GM23248 (cell line): Measurements from ENCODE around the gene ELMOD1. TPM values are rescaled to one million over a fixed set of nuclear protein-coding genes. Genes with fewer than 3 reads are reported as not detected.

Source experiments
- DNase-seq: peaks from one replicate; pipeline ENCODE4 v3.0.0-alpha.2; 2015
- H2AFZ ChIP-seq: fragments of 200-600 bp; sonication (generic); 2 replicates; pipeline ENCODE4 v1.6.1; 2016; ENCODE audit warnings: antibody characterized with exemption
- H3F3A ChIP-seq: fragments of 200-600 bp; sonication (generic); 2 replicates; pipeline ENCODE4 v1.6.1; 2016; ENCODE audit warnings: mild to moderate bottlenecking, antibody characterized with exemption, mixed run types; ENCODE audit not compliant: insufficient read depth
- H3K27ac ChIP-seq: fragments of 200-600 bp; sonication (generic); 2 replicates; pipeline ENCODE4 v1.5.1; 2016; ENCODE audit warnings: mild to moderate bottlenecking
- H3K27me3 ChIP-seq: fragments of 200-600 bp; sonication (generic); replicated peaks from 2 replicates; pipeline ENCODE4 v1.6.1; 2016; ENCODE audit warnings: mild to moderate bottlenecking; ENCODE audit not compliant: insufficient read depth
- H3K36me3 ChIP-seq: fragments of 200-600 bp; sonication (generic); 2 replicates; pipeline ENCODE4 v1.6.1; 2016; ENCODE audit warnings: low read depth, mild to moderate bottlenecking
- H3K4me1 ChIP-seq: fragments of 200-600 bp; sonication (generic); 2 replicates; pipeline ENCODE4 v1.6.1; 2016; ENCODE audit warnings: mild to moderate bottlenecking; ENCODE audit not compliant: insufficient read depth
- H3K4me2 ChIP-seq: fragments of 200-600 bp; sonication (generic); one replicate; pipeline ENCODE4 v1.6.1; 2016; ENCODE audit warnings: mild to moderate bottlenecking; ENCODE audit not compliant: unreplicated experiment
- H3K4me3 ChIP-seq: fragments of 200-600 bp; sonication (generic); 2 replicates; pipeline ENCODE4 v1.5.1; 2016; ENCODE audit warnings: mild to moderate bottlenecking
- H3K79me2 ChIP-seq: fragments of 200-600 bp; sonication (generic); 2 replicates; pipeline ENCODE4 v1.6.1; 2016; ENCODE audit warnings: mild to moderate bottlenecking; ENCODE audit not compliant: insufficient read depth
- H3K9ac ChIP-seq: fragments of 200-600 bp; sonication (generic); 2 replicates; pipeline ENCODE4 v1.6.1; 2016; ENCODE audit warnings: mild to moderate bottlenecking
- H3K9me2 ChIP-seq: fragments of 200-600 bp; sonication (generic); 2 replicates; pipeline ENCODE4 v1.6.1; 2016; ENCODE audit warnings: mixed run types, mild to moderate bottlenecking, moderate library complexity; ENCODE audit not compliant: insufficient read depth
- H3K9me3 ChIP-seq: fragments of 200-600 bp; sonication (generic); one replicate; pipeline ENCODE4 v1.6.1; 2017; ENCODE audit warnings: low read depth
- H4K20me1 ChIP-seq: fragments of 200-600 bp; sonication (generic); 2 replicates; pipeline ENCODE4 v1.6.0; 2016; ENCODE audit not compliant: insufficient read depth
- EZH2 ChIP-seq: fragments of 200-600 bp; sonication (generic); IDR thresholded peaks from 2 replicates; pipeline ENCODE4 v1.6.1; 2018; ENCODE audit warnings: antibody characterized with exemption, mild to moderate bottlenecking; ENCODE audit not compliant: insufficient read depth, poor library complexity, severe bottlenecking
- EZH2phosphoT487 ChIP-seq: fragments of 200-600 bp; sonication (generic); IDR thresholded peaks from 2 replicates; pipeline ENCODE4 v1.6.1; 2018; ENCODE audit warnings: antibody characterized with exemption, moderate library complexity, mild to moderate bottlenecking, low read depth; ENCODE audit not compliant: insufficient read depth
- WGBS, 2 experiments: methylation state at CpG; one replicate each; pipeline ENCODE4 v1.1.6; 2015 to 2017; ENCODE audit warnings: low lambda C conversion rate in 2 of 2, low coverage in 1 of 2; ENCODE audit errors: missing lambda C conversion rate in 2 of 2; 5-methylcytosine and 5-hydroxymethylcytosine counted together
- in situ Hi-C: fragments of 300-500 bp; cut with MboI; formaldehyde crosslinking; loops from 2 replicates; pipeline ENCODE4 v1.15.0; 2020
- polyA plus RNA-seq: library from polyadenylated mRNA; unstranded; fragments of >200 nt; fragmentation: Nextera tagmentation; extraction: Ambion mirVana; gene quantifications from 2 replicates; pipeline ENCODE4 v1.2.1, GENCODE V29; 2016
- total RNA-seq: library from RNA; depleted of rRNA; stranded (reverse); fragments of >200 nt; shearing (Covaris generic); gene quantifications from 2 replicates; pipeline ENCODE4 v1.2.3, GENCODE V29; 2014

The ELMOD1 gene
- total and polyA plus RNA-seq, 2 experiments from 2014 or later, result 0.51 TPM; not detected in 1

DNA sequence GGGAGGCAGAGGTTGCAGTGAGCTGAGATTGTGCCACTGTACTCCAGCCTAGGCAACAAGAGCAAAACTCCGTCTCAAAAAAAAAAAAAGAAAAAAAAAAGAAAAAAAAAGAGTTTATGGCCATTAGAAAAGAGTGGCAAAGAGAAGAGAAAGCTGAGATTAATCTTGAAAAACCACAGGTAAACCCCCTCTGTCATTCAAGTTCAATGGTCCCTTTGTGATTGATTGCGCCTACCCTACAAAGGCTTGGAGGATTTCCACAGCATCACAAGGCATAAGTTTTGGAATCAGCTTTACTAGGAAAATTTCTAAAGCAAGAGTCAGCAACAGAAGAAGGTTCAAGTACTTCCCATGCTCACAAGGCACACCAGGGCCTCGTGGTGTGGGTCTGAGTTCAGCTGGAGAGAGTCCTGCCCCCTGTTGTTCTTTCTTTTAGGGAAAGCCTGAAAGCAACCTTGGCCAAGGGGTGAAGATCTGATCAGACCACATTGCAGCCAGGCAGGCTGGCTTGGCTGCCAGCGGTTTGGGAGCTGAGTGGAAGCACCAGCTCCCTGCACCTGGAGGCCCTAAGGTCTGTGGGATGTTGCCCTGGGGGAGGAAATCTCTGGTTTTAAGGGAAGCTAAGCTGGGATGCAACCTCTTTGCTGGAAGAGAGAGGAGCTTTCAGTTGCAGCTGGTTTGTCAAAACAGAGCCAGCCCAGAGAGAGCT lies 79.1 kb downstream of the ELMOD1 start:
- Histone ChIP-seq H3K79me2 (no peaks in the 10 kb centered on the region), H3K36me3 (no peaks in the 10 kb centered on the region), H3K4me3 (no peak overlapping the region), H2AFZ (no peak overlapping the region), H3K9me2 (no peaks in the 10 kb centered on the region), H3K27me3 (peaks cover 4% of the 10 kb centered on the region; the same call in 1 of the 2 replicates), H3K4me1 (no peaks in the 10 kb centered on the region), H4K20me1 (no peaks in the 10 kb centered on the region), H3K27ac (no peak overlapping the region), H3K4me2 (no peak overlapping the region), H3F3A (no peaks in the 10 kb centered on the region), H3K9me3 (no peaks in the 10 kb centered on the region), H3K9ac (no peak overlapping the region)
- no peak for DNase-seq
- 55 to 63% methylated on average over 4 of the region's 4 CpGs for WGBS, 2 experiments
- no peak for TF ChIP-seq EZH2phosphoT487
- TF ChIP-seq EZH2, result no peak
- in situ Hi-C loops, result no loop called here

DNA sequence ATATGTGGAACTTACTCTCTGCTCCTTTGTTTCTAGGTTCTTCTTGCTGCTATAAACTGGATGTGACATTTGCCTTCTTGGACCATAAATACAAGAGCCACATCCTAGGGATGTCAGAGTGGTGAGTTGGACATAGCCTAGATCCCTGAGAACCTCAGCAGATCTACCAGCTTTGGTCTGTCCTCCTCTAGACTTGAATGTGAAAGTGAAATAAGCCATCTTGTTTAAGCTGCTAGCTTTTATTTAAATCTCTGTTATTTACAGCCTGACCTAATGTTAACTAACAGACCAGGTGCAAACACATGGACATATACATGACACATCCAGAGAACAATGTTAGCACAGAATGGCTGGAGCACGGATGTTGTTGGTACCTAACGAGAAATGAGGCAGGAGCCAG lies 85.0 kb downstream of the ELMOD1 start:
- no peak overlapping the region for H3K27ac ChIP-seq
- TF ChIP-seq EZH2 (no peak), EZH2phosphoT487 (no peak)
- no peaks in the 10 kb centered on the region for H3K9me3 ChIP-seq
- no peak overlapping the region for H3K4me3 ChIP-seq
- H3K27me3 ChIP-seq, result peaks cover 5% of the 10 kb centered on the region; the same call in 1 of the 2 replicates
- H3K79me2 ChIP-seq, result no peaks in the 10 kb centered on the region
- in situ Hi-C loops, result no loop called here
- H3K9me2 ChIP-seq, result no peaks in the 10 kb centered on the region
- H4K20me1 ChIP-seq, result no peaks in the 10 kb centered on the region
- DNase-seq, result no peak
- WGBS, 2 experiments, result 72 to 73% methylated on average over 2 of the region's 2 CpGs
- no peak overlapping the region for H3K9ac ChIP-seq
- H3K36me3 ChIP-seq, result no peaks in the 10 kb centered on the region
- H3F3A ChIP-seq, result no peaks in the 10 kb centered on the region
- H2AFZ ChIP-seq, result no peak overlapping the region
- no peaks in the 10 kb centered on the region for H3K4me1 ChIP-seq
- H3K4me2 ChIP-seq, result no peak overlapping the region

DNA sequence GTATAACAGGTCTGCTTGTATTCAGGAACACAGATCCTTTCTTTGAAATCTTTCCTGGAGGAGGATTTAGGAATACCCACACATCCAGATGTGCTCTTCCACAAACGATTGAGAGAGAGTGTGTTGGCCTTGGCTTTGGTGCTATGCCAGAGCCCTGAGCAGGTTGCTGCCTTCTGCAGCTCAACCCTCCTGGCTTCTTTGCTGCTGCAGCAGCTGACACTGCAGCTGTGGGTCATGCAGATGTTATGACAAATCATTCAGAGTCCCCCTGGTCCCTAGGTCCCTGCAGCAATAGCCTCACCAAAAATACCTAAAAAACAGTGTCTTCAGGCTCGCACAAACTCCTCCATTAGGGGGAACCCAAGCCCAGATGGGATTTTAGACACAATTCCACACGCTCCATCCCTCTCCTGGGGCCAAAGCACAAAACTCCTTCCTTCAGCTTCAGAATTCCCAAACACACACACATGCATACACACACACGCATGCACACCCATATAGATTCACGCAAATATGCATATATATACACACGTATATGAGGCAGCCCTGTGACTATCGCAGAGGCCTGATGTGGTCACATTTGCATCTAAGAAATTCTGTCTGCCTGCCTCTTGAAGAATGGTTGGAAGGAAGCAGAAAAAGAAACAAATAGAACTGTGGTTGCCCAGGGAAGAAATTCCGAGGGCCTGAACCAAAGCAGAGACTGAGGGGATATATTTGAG lies 85.5 kb downstream of the ELMOD1 start:
- 69% methylated on average over 8 of the region's 8 CpGs for WGBS, 2 experiments

DNA sequence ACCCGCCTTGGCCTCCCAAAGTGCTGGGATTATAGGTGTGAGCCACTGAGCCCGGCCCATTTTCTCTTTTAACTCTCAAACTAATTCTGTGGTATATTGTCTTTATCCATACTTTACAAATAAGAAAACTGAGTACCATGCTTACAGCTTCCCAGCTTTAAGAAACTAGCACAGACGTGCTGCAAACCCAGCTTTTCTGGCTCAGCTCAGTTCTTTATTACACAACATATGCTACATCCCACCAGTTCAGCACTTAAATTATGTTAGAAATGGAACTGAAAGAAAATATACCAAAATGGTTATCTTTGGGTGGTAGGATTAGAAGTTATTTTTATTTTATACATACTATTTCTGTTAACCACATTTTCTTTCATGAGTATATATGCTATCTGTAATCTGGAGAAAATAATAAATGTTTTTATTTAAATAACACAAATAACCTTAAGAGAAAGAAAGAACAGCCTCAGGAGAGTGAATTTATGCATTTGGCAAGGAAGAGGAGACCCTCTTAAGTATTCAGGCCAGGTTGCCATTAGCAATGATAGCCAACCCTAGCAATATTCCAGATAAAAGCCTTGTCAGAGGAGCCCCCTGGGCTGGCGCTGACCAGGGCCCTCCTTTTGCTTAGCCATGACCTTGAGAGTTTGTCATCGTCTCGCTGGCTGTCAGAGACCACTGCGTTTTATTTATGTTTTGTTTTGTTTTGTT lies 87.1 kb downstream of the ELMOD1 start:
- H2AFZ ChIP-seq, result no peak overlapping the region
- no peak overlapping the region for H3K9ac ChIP-seq
- no peaks in the 10 kb centered on the region for H3F3A ChIP-seq
- in situ Hi-C loops, result no loop called here
- H3K4me3 ChIP-seq, result no peak overlapping the region
- H4K20me1 ChIP-seq, result no peaks in the 10 kb centered on the region
- H3K27ac ChIP-seq, result no peak overlapping the region
- WGBS, 2 experiments, result 70 to 73% methylated on average over 7 of the region's 7 CpGs
- no peaks in the 10 kb centered on the region for H3K36me3 ChIP-seq
- H3K9me3 ChIP-seq, result no peaks in the 10 kb centered on the region
- no peaks in the 10 kb centered on the region for H3K79me2 ChIP-seq
- DNase-seq, result no peak
- peaks cover 5% of the 10 kb centered on the region; the same call in 1 of the 2 replicates for H3K27me3 ChIP-seq
- TF ChIP-seq EZH2phosphoT487 (no peak), EZH2 (no peak)
- no peak overlapping the region for H3K4me2 ChIP-seq
- H3K4me1 ChIP-seq, result no peaks in the 10 kb centered on the region
- H3K9me2 ChIP-seq, result no peaks in the 10 kb centered on the region

More for the DNA sequence above, 85.5 kb downstream of the ELMOD1 start:
- Histone ChIP-seq H3K4me3 (no peak overlapping the region), H3K36me3 (no peaks in the 10 kb centered on the region), H3K9me3 (no peaks in the 10 kb centered on the region), H3K4me1 (no peaks in the 10 kb centered on the region), H3K4me2 (no peak overlapping the region), H3K27me3 (peaks cover 5% of the 10 kb centered on the region; the same call in 1 of the 2 replicates), H2AFZ (no peak overlapping the region), H3K27ac (no peak overlapping the region), H3K9me2 (no peaks in the 10 kb centered on the region), H3K79me2 (no peaks in the 10 kb centered on the region), H4K20me1 (no peaks in the 10 kb centered on the region), H3K9ac (no peak overlapping the region), H3F3A (no peaks in the 10 kb centered on the region)
- in situ Hi-C loops, result no loop called here
- no peak for TF ChIP-seq EZH2phosphoT487
- no peak for TF ChIP-seq EZH2
- DNase-seq, result no peak
